IPS-NIHi7 (cell line): ENCODE data around the gene TF.

Experiments
- DNase-seq: peaks from one replicate; pipeline ENCODE4 v3.0.0; 2012; ENCODE audit warnings: mixed read lengths; ENCODE audit errors: extremely low spot score

Gene TF

DNA sequence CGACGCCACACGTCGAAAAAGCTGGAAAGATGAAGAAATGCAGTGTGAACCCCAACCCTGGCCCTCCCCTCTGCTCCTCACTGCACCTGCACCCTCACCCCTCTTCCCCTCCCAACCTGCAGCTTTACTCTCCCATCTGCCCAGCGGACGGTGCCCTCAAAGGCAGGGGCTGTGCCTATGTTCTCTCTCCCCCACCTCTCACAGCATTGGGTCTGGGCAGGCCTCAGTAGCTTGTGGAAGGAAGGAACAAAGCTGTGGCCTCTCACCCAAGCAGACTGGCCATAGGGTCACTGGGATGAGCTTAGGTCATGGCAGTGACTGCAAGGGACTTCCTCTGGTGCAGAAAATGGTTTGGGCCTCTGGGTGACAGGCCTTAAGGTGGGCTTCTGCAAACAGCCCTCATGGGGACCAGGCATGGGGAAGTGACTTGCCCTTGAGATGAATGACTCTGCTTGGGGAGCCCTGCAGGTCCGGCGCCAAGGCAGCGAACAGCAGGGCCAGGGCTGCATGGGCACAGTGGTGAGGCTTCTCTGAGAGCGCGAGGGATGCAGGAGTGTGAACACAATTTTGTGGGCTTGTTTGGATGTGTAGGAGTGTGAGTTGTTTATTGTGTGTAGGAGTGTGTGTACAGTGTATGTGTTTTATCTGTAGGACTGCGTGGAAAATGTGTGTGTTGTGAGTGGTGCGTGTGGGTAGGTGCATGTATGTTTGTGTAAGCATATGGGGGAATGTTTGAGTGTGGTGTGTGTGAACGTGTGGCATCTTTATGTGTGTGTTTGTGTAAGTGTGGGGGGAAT is 88.6 kb downstream of the TF start:
- no peak for DNase-seq

DNA sequence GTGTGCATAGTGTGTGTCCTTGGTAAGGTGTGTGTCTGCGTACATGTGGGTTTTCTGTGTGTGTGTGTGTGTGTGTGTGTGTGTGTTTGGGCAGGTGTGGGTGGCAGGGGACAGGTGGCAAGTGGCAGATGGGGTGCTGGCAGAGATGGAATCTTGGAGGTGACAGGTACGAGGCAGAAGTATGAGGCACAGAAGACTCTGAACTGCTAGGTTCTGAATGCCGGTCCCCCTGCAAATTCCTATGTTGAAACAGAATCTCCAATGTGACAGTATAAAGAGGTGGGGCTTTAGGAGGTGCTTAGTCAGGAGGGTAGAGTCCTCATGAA is 89.2 kb downstream of the TF start:
- no peak for DNase-seq

GRCh38 chr3:133835961-133836360 is 89.8 kb downstream of the TF start:
- DNase-seq, result no peak

GRCh38 chr3:133836497-133837158 is 90.4 kb downstream of the TF start:
- DNase-seq, result no peak

GRCh38 chr3:133837487-133838295 is 91.5 kb downstream of the TF start:
- no peak for DNase-seq

- DNase-seq, result no peak
Measured at GRCh38 chr3:133838296-133838789, 92.2 kb downstream of the TF start.

GRCh38 chr3:133838916-133839800 is 93.0 kb downstream of the TF start:
- DNase-seq, result no peak

DNA sequence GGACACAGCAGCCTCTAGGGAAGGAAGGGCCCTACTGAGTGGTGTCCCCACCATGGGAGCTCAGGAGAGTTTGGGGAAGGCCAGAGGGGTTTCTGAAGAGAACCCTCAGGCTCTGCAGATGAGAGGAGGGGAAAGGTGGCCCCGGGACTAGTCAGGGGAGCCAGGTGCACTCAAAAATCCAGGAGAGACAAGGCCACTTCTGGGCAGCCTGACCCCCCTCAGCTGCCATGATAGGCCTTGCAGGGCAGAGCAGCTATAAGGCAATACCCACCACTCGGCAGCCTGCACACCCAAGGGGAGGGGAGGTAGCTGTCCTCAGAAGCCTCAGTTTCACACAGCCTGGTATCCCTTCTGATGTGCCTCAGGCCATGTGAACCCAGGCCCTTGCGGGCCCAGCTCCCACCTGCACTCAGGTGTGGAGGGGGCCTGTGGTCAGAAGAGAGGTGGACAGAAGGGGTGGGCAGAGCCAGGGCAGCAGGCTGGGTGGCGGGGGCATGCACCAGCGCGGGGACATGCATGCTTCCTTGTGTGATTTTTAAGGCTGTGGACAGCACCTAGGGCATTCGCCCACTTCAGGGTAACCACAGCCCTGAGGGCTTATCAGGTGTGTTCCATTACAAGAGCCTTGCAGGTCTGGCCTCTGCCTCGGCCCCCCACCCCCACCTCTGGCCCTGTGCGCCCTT is 94.0 kb downstream of the TF start:
- DNase-seq, result no peak

DNA sequence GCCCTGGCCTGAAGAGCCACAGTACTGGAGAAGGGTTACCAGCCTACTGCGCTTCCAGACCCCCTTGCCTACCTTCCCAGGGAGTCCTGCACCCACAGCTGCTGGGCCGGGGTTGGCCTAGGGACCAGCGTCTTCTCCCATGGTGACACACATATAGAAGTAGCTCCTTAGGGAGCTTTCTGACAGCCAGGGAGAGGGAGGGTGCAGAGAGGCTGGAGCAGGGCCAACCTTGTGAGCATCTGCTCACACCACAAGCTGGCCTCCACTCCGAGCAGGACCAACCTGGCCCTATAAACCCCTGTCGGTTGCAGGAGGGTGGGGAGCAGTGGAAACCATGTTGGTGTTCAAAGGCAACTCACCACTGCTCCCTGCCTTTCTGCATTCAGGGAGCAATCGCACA is 94.6 kb downstream of the TF start:
- DNase-seq, result no peak

DNA sequence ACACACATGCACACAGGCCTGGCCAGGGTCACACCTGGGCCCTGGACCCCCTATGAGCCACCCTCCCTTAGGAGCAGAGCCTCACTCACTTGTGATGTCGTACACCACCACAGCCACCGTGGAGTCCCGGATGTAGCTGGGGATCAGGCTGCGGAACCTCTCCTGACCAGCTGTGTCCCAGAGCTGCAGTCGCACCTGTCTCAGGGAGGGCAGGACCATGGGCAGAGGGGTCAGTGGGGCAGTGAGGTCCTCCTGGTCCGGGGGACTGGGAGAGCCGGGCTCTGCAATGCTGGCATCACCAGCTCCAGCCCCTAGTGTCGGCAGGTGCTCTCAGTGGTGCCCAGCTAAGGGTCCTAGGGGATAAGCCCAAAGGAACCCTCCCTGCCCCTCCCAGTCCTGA is 95.0 kb downstream of the TF start:
- no peak for DNase-seq

- DNase-seq, result no peak
Measured at GRCh38 chr3:133842158-133842557, 96.0 kb downstream of the TF start.

GRCh38 chr3:133843634-133844033 is 97.4 kb downstream of the TF start:
- DNase-seq, result no peak

DNA sequence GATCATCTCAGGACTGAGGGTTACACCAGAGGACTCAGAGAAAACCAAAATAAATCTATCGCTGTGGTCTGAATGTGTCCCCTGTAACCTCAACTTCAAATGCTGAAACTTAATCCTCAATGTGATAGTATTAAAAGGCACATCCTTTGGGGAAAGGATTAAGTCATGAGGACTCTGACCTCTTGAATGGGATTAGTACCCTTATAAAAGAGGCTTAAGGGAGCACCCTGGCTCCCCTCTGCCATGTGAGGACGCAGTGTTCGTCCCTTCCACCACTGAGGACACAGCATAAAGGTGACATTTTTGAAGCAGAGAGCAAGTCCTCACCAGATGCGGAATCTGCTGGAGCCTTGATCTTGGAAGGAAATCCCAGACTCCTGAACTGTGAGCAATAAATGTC is 98.9 kb downstream of the TF start:
- DNase-seq, result no peak
